Naive thymus-derived CD4-positive, alpha-beta T cell (primary cell): ENCODE results near the gene MPZ. TPM values are rescaled to one million over a fixed set of nuclear protein-coding genes. Genes with fewer than 3 reads are reported as not detected.

Experiments used
- ATAC-seq: fragments of 150-1000 bp; cut with Tn5 transposase; 2 replicates; pipeline ENCODE4 v1.10.0; 2021; ENCODE audit warnings: mild to moderate bottlenecking, moderate library complexity
- CTCF ChIA-PET: fragments of 350-600 bp; sonication (Branson Sonifier 250); formaldehyde crosslinking; loops from one replicate; lab custom pipeline; 2021; ENCODE audit warnings: antibody characterized with exemption; lab: Charles Lee
- POLR2A ChIA-PET: fragments of 350-600 bp; sonication (Branson Sonifier 250); formaldehyde crosslinking; loops from one replicate; lab custom pipeline; 2021; ENCODE audit warnings: antibody characterized with exemption, inconsistent platforms; lab: Charles Lee
- DNase-seq, 9 donors: peaks; one replicate each; pipeline versions ENCODE4 v3.0.0 to v3.0.0-alpha.2; 2020 to 2022; ENCODE audit warnings: mixed read lengths in 1 of 9
- H3K27ac ChIP-seq: one replicate; pipeline ENCODE4 v1.7.0; 2013; ENCODE audit warnings: mild to moderate bottlenecking, low read depth, low read length, moderate library complexity
- H3K27me3 ChIP-seq, 2 donors: one replicate each; pipeline ENCODE4 v1.7.0; 2013; ENCODE audit warnings: low read length in 2 of 2, mild to moderate bottlenecking in 2 of 2, moderate library complexity in 2 of 2; ENCODE audit not compliant: control insufficient read depth in 2 of 2, insufficient read depth in 2 of 2
- H3K36me3 ChIP-seq, 3 experiments: 1 replicate in 2 of 3; 2 replicates in 1 of 3; pipeline ENCODE4 v1.7.0; 2013; ENCODE audit warnings: low read length in 3 of 3, mild to moderate bottlenecking in 3 of 3, moderate library complexity in 1 of 3; ENCODE audit not compliant: insufficient read depth in 3 of 3, control insufficient read depth in 2 of 3
- H3K4me1 ChIP-seq, 2 donors: one replicate each; pipeline ENCODE4 v1.7.0; 2013; ENCODE audit warnings: low read length in 2 of 2, mild to moderate bottlenecking in 2 of 2, moderate library complexity in 1 of 2; ENCODE audit not compliant: control insufficient read depth in 2 of 2, insufficient read depth in 2 of 2
- H3K4me3 ChIP-seq: 2 replicates; pipeline ENCODE4 v1.7.0; 2013; ENCODE audit warnings: mild to moderate bottlenecking, low read length
- H3K9me3 ChIP-seq, 3 experiments: 1 replicate in 2 of 3; 2 replicates in 1 of 3; pipeline ENCODE4 v1.7.0; 2013; ENCODE audit warnings: low read length in 3 of 3; ENCODE audit not compliant: control insufficient read depth in 2 of 3
- H3K27ac Mint-ChIP-seq, 9 donors: one replicate each; pipeline ENCODE4 v1.8.0; 2020 to 2022; ENCODE audit warnings: mixed read lengths in 9 of 9, mild to moderate bottlenecking in 8 of 9, moderate library complexity in 5 of 9, inconsistent platforms in 2 of 9
- H3K27me3 Mint-ChIP-seq, 5 donors: one replicate each; pipeline ENCODE4 v1.8.0; 2021 to 2022; ENCODE audit warnings: mixed read lengths in 5 of 5, mild to moderate bottlenecking in 1 of 5
- H3K36me3 Mint-ChIP-seq, 5 donors: one replicate each; pipeline ENCODE4 v1.8.0; 2020 to 2022; ENCODE audit warnings: mixed read lengths in 5 of 5, mild to moderate bottlenecking in 3 of 5, inconsistent platforms in 1 of 5
- H3K4me1 Mint-ChIP-seq, 7 donors: one replicate each; pipeline ENCODE4 v1.8.0; 2020 to 2022; ENCODE audit warnings: mixed read lengths in 7 of 7, mild to moderate bottlenecking in 3 of 7, inconsistent platforms in 1 of 7
- H3K4me3 Mint-ChIP-seq, 10 donors: one replicate each; pipeline ENCODE4 v1.8.0; 2020 to 2022; ENCODE audit warnings: mild to moderate bottlenecking in 10 of 10, mixed read lengths in 10 of 10, moderate library complexity in 6 of 10, inconsistent platforms in 2 of 10
- H3K9me3 Mint-ChIP-seq, 11 donors: one replicate each; pipeline ENCODE4 v1.8.0; 2020 to 2022; ENCODE audit warnings: mixed read lengths in 11 of 11, mild to moderate bottlenecking in 4 of 11, inconsistent platforms in 1 of 11, moderate library complexity in 1 of 11
- intact Hi-C, 2 donors: fragments of 100-400 bp; cut with micrococcal nuclease; formaldehyde crosslinking; loops; one replicate each; pipeline ENCODE4 v1.15.1; 2023
- polyA plus RNA-seq, 2 donors: library from polyadenylated mRNA; unstranded; fragments of 300-500 nt; fragmentation: Illumina TruSeq; gene quantifications; one replicate each; pipeline ENCODE4 v1.2.3, GENCODE V29; 2021
- total RNA-seq, 6 experiments: library from RNA in 5 of 6; stranded (reverse) in 5 of 6; gene quantifications; 1 replicate in 5 of 6; 2 replicates in 1 of 6; pipeline ENCODE4 v1.2.3 and lab custom pipeline; 2021 to 2026

The MPZ gene
- total and polyA plus RNA-seq, 7 experiments from 2014 or later, result 2.3 to 12.4 (median 6.2) TPM; not detected in 2

- peaks cover 0 to 7% (median 0%) of the 10 kb centered on the region in 5 donors for H3K27me3 Mint-ChIP-seq
- H3K9me3 ChIP-seq, result no peaks in the 10 kb centered on the region
- peak within 1 kb of the TSS; percentile 98 to 100 (median 99) for H3K27ac Mint-ChIP-seq
- ChIA-PET CTCF (interaction anchor here (0.7 to 1.8 kb wide), 7 partner anchors 12 to 148 kb away, joined by 3 to 11 read pairs (median 3); partner anchors contain the start of genes PPOX and TOMM40L), POLR2A (interaction anchor here (0.6 to 4.3 kb wide), 21 partner anchors 8 to 245 kb away, joined by 3 to 50 read pairs (median 5); partner anchors contain the start of genes APOA2, ARHGAP30, NDUFS2 and NIT1)
- H3K27me3 ChIP-seq, result no peaks in the 10 kb centered on the region
- H3K4me1 ChIP-seq, result peaks cover 0 to 15% of the 10 kb centered on the region in 2 donors
- H3K4me3 Mint-ChIP-seq, result peak within 1 kb of the TSS; percentile 91 to 99 (median 98)
- H3K36me3 Mint-ChIP-seq, result no peaks in the 10 kb centered on the region
- peaks cover 13 to 39% (median 31%) of the 10 kb centered on the region in 7 donors for H3K4me1 Mint-ChIP-seq
- peak; percentile 99 for ATAC-seq
- no peaks in the 10 kb centered on the region for H3K9me3 Mint-ChIP-seq
- DNase-seq, result peak; percentile 83 to 95 (median 93)
- intact Hi-C loops, result loop anchor here (1.0 to 5.0 kb wide), 7 partner anchors 8 to 1392 kb away; partner anchors contain the start of genes NDUFS2 (in 1 of the 2) and TOMM40L (in 1 of the 2)
- peaks cover 0 to 6% (median 0%) of the 10 kb centered on the region in 3 experiments for H3K36me3 ChIP-seq
- H3K27ac ChIP-seq, result peak within 1 kb of the TSS; percentile 97
- H3K4me3 ChIP-seq, result peak within 1 kb of the TSS; percentile 72
These were observed 4.6 kb upstream of the MPZ start, which contains the start of gene SDHC for GRCh38 chr1:161314201-161314981. SDHC (plus strand) TSS chr1:161314381; CDS start chr1:161314406, 25 bp downstream.

GRCh38 chr1:161313554-161314200 lies 3.9 kb upstream of the MPZ start:
- H3K27ac Mint-ChIP-seq, result peak overlapping the region; percentile 98 to 100 (median 99)
- DNase-seq (no peak), ATAC-seq (no peak)
- peak overlapping the region; percentile 91 to 99 (median 98) for H3K4me3 Mint-ChIP-seq
- H3K27me3 Mint-ChIP-seq, result peaks cover 0 to 7% (median 0%) of the 10 kb centered on the region in 5 donors
- ChIA-PET POLR2A (interaction anchor here (0.8 to 4.3 kb wide), 21 partner anchors 8 to 244 kb away, joined by 3 to 50 read pairs (median 5); partner anchors contain the start of genes APOA2, ARHGAP30, NDUFS2 and NIT1), CTCF (interaction anchor here (0.7 to 1.8 kb wide), 6 partner anchors 83 to 147 kb away, joined by 3 to 11 read pairs (median 3); partner anchors contain the start of genes PPOX and TOMM40L)
- intact Hi-C loops, result loop anchor here (1.0 to 5.0 kb wide), 7 partner anchors 7 to 1391 kb away; partner anchors contain the start of genes NDUFS2 (in 1 of the 2) and TOMM40L (in 1 of the 2)
- Histone ChIP-seq H3K27ac (peak overlapping the region; percentile 97), H3K4me1 (peaks cover 0 to 15% of the 10 kb centered on the region in 2 donors), H3K36me3 (peaks cover 0 to 4% (median 0%) of the 10 kb centered on the region in 3 experiments), H3K4me3 (peak overlapping the region; percentile 72), H3K27me3 (no peaks in the 10 kb centered on the region), H3K9me3 (no peaks in the 10 kb centered on the region)
- H3K4me1 Mint-ChIP-seq, result peaks cover 13 to 39% (median 32%) of the 10 kb centered on the region in 7 donors
- no peaks in the 10 kb centered on the region for H3K9me3 Mint-ChIP-seq
- H3K36me3 Mint-ChIP-seq, result no peaks in the 10 kb centered on the region

GRCh38 chr1:161311595-161312181 lies 1.9 kb upstream of the MPZ start:
- H3K27ac Mint-ChIP-seq, result peak overlapping the region in 2 of 9 donors; percentile 53 to 100

GRCh38 chr1:161307892-161308638 lies 1.7 kb downstream of the MPZ start:
- Mint-ChIP-seq H3K27ac (peak overlapping the region; percentile 39 to 97 (median 90)), H3K4me1 (peaks cover 27 to 47% (median 36%) of the 10 kb centered on the region in 7 donors), H3K9me3 (no peaks in the 10 kb centered on the region), H3K36me3 (peaks cover 0 to 7% (median 0%) of the 10 kb centered on the region in 5 donors), H3K27me3 (peaks cover 0 to 7% (median 0%) of the 10 kb centered on the region in 5 donors), H3K4me3 (peak overlapping the region in 2 of 10 donors; percentile 12 to 58)
- POLR2A ChIA-PET, result interaction anchor here (0.5 to 4.7 kb wide), 3 partner anchors 10 to 126 kb away, joined by 3 to 24 read pairs (median 3); no protein-coding TSS in a partner anchor
- Histone ChIP-seq H3K4me3 (no peak overlapping the region), H3K27me3 (no peaks in the 10 kb centered on the region), H3K4me1 (peaks cover 16 to 19% of the 10 kb centered on the region in 2 donors), H3K27ac (no peak overlapping the region), H3K9me3 (no peaks in the 10 kb centered on the region), H3K36me3 (peaks cover 0 to 3% (median 0%) of the 10 kb centered on the region in 3 experiments)
- DNase-seq (no peak), ATAC-seq (no peak)
- CTCF ChIA-PET, result interaction anchor here (1.0 to 1.3 kb wide), 3 partner anchors 73 to 82 kb away, joined by 3 to 4 read pairs (median 3); partner anchors contain the start of gene TOMM40L
- intact Hi-C loops, result loop anchor here in 1 of 2 donors (5.0 kb wide), 1 partner anchor 74 kb away; no protein-coding TSS in a partner anchor

More at GRCh38 chr1:161311595-161312181, 1.9 kb upstream of the MPZ start:
- Mint-ChIP-seq H3K4me1 (peaks cover 15 to 46% (median 37%) of the 10 kb centered on the region in 7 donors), H3K27me3 (peaks cover 0 to 7% (median 0%) of the 10 kb centered on the region in 5 donors), H3K36me3 (no peaks in the 10 kb centered on the region), H3K9me3 (no peaks in the 10 kb centered on the region), H3K4me3 (no peak overlapping the region)
- H3K9me3 ChIP-seq, result no peaks in the 10 kb centered on the region
- H3K4me3 ChIP-seq, result no peak overlapping the region
- ATAC-seq, result no peak
- intact Hi-C loops, result loop anchor here in 1 of 2 donors (5.0 kb wide), 1 partner anchor 1389 kb away; no protein-coding TSS in a partner anchor
- H3K27ac ChIP-seq, result no peak overlapping the region
- no peaks in the 10 kb centered on the region for H3K27me3 ChIP-seq
- CTCF ChIA-PET, result no interaction called here
- H3K36me3 ChIP-seq, result peaks cover 0 to 4% (median 0%) of the 10 kb centered on the region in 3 experiments
- DNase-seq, result no peak
- POLR2A ChIA-PET, result interaction anchor here (1.2 to 4.3 kb wide), 2 partner anchors 8 to 176 kb away, joined by 4 to 50 read pairs; no protein-coding TSS in a partner anchor
- H3K4me1 ChIP-seq, result peaks cover 0 to 15% of the 10 kb centered on the region in 2 donors

GRCh38 chr1:161307230-161307768 lies 2.5 kb downstream of the MPZ start:
- H3K4me1 ChIP-seq, result peaks cover 16 to 19% of the 10 kb centered on the region in 2 donors
- ChIA-PET POLR2A (interaction anchor here (0.5 to 4.7 kb wide), 4 partner anchors 9 to 125 kb away, joined by 3 to 24 read pairs (median 6); no protein-coding TSS in a partner anchor), CTCF (interaction anchor here (0.6 to 2.0 kb wide), 6 partner anchors 16 to 113 kb away, joined by 3 to 9 read pairs (median 4); partner anchors contain the start of gene TOMM40L)
- H3K36me3 ChIP-seq, result peaks cover 0 to 3% (median 0%) of the 10 kb centered on the region in 3 experiments
- Mint-ChIP-seq H3K4me3 (peak overlapping the region in 3 of 10 donors; percentile 13 to 99 (median 33)), H3K36me3 (peaks cover 0 to 7% (median 0%) of the 10 kb centered on the region in 5 donors), H3K9me3 (no peaks in the 10 kb centered on the region), H3K27ac (peak overlapping the region; percentile 63 to 98 (median 95)), H3K27me3 (peaks cover 0 to 7% (median 0%) of the 10 kb centered on the region in 5 donors), H3K4me1 (peaks cover 27 to 47% (median 41%) of the 10 kb centered on the region in 7 donors)
- peak overlapping the region; percentile 78 for H3K27ac ChIP-seq
- no peaks in the 10 kb centered on the region for H3K27me3 ChIP-seq
- peak in 5 of 9 donors; percentile 7 to 31 (median 18) for DNase-seq
- intact Hi-C loops, result loop anchor here in 1 of 2 donors (5.0 kb wide), 1 partner anchor 75 kb away; no protein-coding TSS in a partner anchor
- H3K4me3 ChIP-seq, result no peak overlapping the region
- H3K9me3 ChIP-seq, result no peaks in the 10 kb centered on the region
- ATAC-seq, result no peak
